H9 (cell line): ENCODE results near the gene NIM1K. TPM values are rescaled to one million over a fixed set of nuclear protein-coding genes. Genes with fewer than 3 reads are reported as not detected.
A peak's percentile ranks its signal among the peaks of the same experiment; 100 is the strongest.

Source experiments
- DNase-seq: peaks from one replicate; pipeline ENCODE4 v3.0.0-alpha.2; 2017
- H2AFZ ChIP-seq: one replicate; pipeline ENCODE4 v1.6.1; 2013; ENCODE audit warnings: mild to moderate bottlenecking, low read length, control low read depth, moderate library complexity
- H2AK5ac ChIP-seq: 2 replicates; pipeline ENCODE4 v1.6.1; 2013; ENCODE audit warnings: low read length, control low read depth, mixed read lengths; ENCODE audit not compliant: insufficient read length
- H2BK120ac ChIP-seq: one replicate; pipeline ENCODE4 v1.6.1; 2013; ENCODE audit warnings: low read depth, mild to moderate bottlenecking, low read length, control low read depth, inconsistent platforms; ENCODE audit not compliant: poor library complexity, severe bottlenecking
- H2BK12ac ChIP-seq: 2 replicates; pipeline ENCODE4 v1.6.1; 2013; ENCODE audit warnings: low read length, control low read depth, mixed read lengths, low read depth; ENCODE audit not compliant: insufficient read length
- H2BK15ac ChIP-seq: 2 replicates; pipeline ENCODE4 v1.6.1; 2013; ENCODE audit warnings: low read depth, low read length, control low read depth
- H2BK20ac ChIP-seq: one replicate; pipeline ENCODE4 v1.6.1; 2013; ENCODE audit warnings: low read depth, mild to moderate bottlenecking, low read length, control low read depth, inconsistent platforms; ENCODE audit not compliant: poor library complexity, severe bottlenecking
- H2BK5ac ChIP-seq: 2 replicates; pipeline ENCODE4 v1.6.1; 2013; ENCODE audit warnings: low read length, control low read depth, mixed read lengths; ENCODE audit not compliant: insufficient read length
- H3K14ac ChIP-seq: 2 replicates; pipeline ENCODE4 v1.6.1; 2013; ENCODE audit warnings: low read length, control low read depth; ENCODE audit not compliant: insufficient read depth
- H3K18ac ChIP-seq: 2 replicates; pipeline ENCODE4 v1.6.1; 2013; ENCODE audit warnings: low read depth, mild to moderate bottlenecking, mixed read lengths, low read length, control low read depth; ENCODE audit not compliant: insufficient read length
- H3K23ac ChIP-seq: 2 replicates; pipeline ENCODE4 v1.6.1; 2013; ENCODE audit warnings: low read length, control low read depth, mixed read lengths, low read depth; ENCODE audit not compliant: insufficient read length
- H3K23me2 ChIP-seq: 2 replicates; pipeline ENCODE4 v1.6.1; 2013; ENCODE audit warnings: low read depth, mild to moderate bottlenecking, mixed read lengths, low read length, control low read depth; ENCODE audit not compliant: insufficient read length, poor library complexity, severe bottlenecking
- H3K27ac ChIP-seq: 2 replicates; pipeline ENCODE4 v1.5.1; 2013; ENCODE audit warnings: low read length, control low read depth, mixed read lengths, low read depth; ENCODE audit not compliant: insufficient read length
- H3K27me3 ChIP-seq: 2 replicates; pipeline ENCODE4 v1.6.1; 2013; ENCODE audit warnings: low read length, control low read depth, inconsistent platforms; ENCODE audit not compliant: insufficient read depth
- H3K4ac ChIP-seq: 2 replicates; pipeline ENCODE4 v1.6.1; 2013; ENCODE audit warnings: low read depth, mild to moderate bottlenecking, control low read depth, inconsistent platforms, low read length, moderate library complexity
- H3K4me1 ChIP-seq: 2 replicates; pipeline ENCODE4 v1.6.1; 2013; ENCODE audit warnings: low read length, control low read depth, inconsistent platforms; ENCODE audit not compliant: insufficient read depth
- H3K4me2 ChIP-seq: 2 replicates; pipeline ENCODE4 v1.6.1; 2013; ENCODE audit warnings: low read length, control low read depth, mixed read lengths; ENCODE audit not compliant: insufficient read length, insufficient read depth
- H3K56ac ChIP-seq: 2 replicates; pipeline ENCODE4 v1.6.1; 2013; ENCODE audit warnings: low read depth, mild to moderate bottlenecking, mixed read lengths, low read length, control low read depth; ENCODE audit not compliant: insufficient read length
- H3K79me1 ChIP-seq: 2 replicates; pipeline ENCODE4 v1.6.1; 2013; ENCODE audit warnings: low read depth, mild to moderate bottlenecking, moderate library complexity, low read length, control low read depth, inconsistent platforms; ENCODE audit not compliant: insufficient read depth, poor library complexity, severe bottlenecking
- H3K79me2 ChIP-seq: 2 replicates; pipeline ENCODE4 v1.6.1; 2013; ENCODE audit warnings: low read length, control low read depth, inconsistent platforms; ENCODE audit not compliant: insufficient read depth
- H3K9ac ChIP-seq: 2 replicates; pipeline ENCODE4 v1.6.1; 2013; ENCODE audit warnings: low read length, control low read depth, mixed read lengths; ENCODE audit not compliant: insufficient read length; ENCODE audit errors: extremely low read depth
- H3K9me3 ChIP-seq: one replicate; pipeline ENCODE4 v1.6.1; 2013; ENCODE audit warnings: low read depth, low read length, inconsistent platforms; ENCODE audit not compliant: control insufficient read depth
- H3T11ph ChIP-seq: one replicate; pipeline ENCODE4 v1.6.1; 2013; ENCODE audit warnings: mild to moderate bottlenecking, low read length, control low read depth, inconsistent platforms
- H4K20me1 ChIP-seq: one replicate; pipeline ENCODE4 v1.6.1; 2013; ENCODE audit not compliant: control insufficient read depth, insufficient read length, insufficient read depth
- H4K5ac ChIP-seq: 2 replicates; pipeline ENCODE4 v1.6.1; 2013; ENCODE audit warnings: low read depth, mild to moderate bottlenecking, mixed read lengths, low read length, control low read depth; ENCODE audit not compliant: insufficient read length
- H4K8ac ChIP-seq: replicated peaks from 2 replicates; pipeline ENCODE4 v1.6.1; 2013; ENCODE audit warnings: low read length, control low read depth, mixed read lengths, low read depth; ENCODE audit not compliant: insufficient read length
- H4K91ac ChIP-seq: 2 replicates; pipeline ENCODE4 v1.6.1; 2013; ENCODE audit warnings: low read depth, mild to moderate bottlenecking, moderate library complexity, mixed read lengths, low read length, control low read depth; ENCODE audit not compliant: insufficient read length
- H3K27ac Mint-ChIP-seq, 3 experiments: 2 replicates in 2 of 3; 3 replicates in 1 of 3; pipeline ENCODE4 v1.8.0; 2020 to 2021; ENCODE audit warnings: mixed read lengths in 3 of 3, mild to moderate bottlenecking in 1 of 3, moderate library complexity in 1 of 3
- H3K27me3 Mint-ChIP-seq: 2 replicates; pipeline ENCODE4 v1.8.0; 2021; ENCODE audit warnings: low read depth, mild to moderate bottlenecking, moderate library complexity, mixed read lengths
- H3K36me3 Mint-ChIP-seq, 3 experiments: 2 replicates in 2 of 3; 3 replicates in 1 of 3; pipeline ENCODE4 v1.8.0; 2020 to 2021; ENCODE audit warnings: low read depth in 3 of 3, mixed read lengths in 3 of 3; ENCODE audit not compliant: insufficient read depth in 1 of 3
- H3K4me1 Mint-ChIP-seq, 2 experiments: 2 replicates each; pipeline ENCODE4 v1.8.0; 2020; ENCODE audit warnings: mixed read lengths in 2 of 2
- H3K4me3 Mint-ChIP-seq, 2 experiments: 2 replicates in 1 of 2; 3 replicates in 1 of 2; pipeline ENCODE4 v1.8.0; 2020 to 2021; ENCODE audit warnings: mild to moderate bottlenecking in 2 of 2, mixed read lengths in 2 of 2, moderate library complexity in 1 of 2
- H3K9me3 Mint-ChIP-seq, 2 experiments: 2 replicates in 1 of 2; 3 replicates in 1 of 2; pipeline ENCODE4 v1.8.0; 2020; ENCODE audit warnings: mild to moderate bottlenecking in 2 of 2, mixed read lengths in 2 of 2, moderate library complexity in 1 of 2
- WGBS: extraction: QIAGEN DNeasy Blood & Tissue Kit; methylation state at CpG from one replicate; pipeline ENCODE4 v1.1.7; 2013; ENCODE audit warnings: missing lambda C conversion rate, low lambda C conversion rate, mixed read lengths; ENCODE audit not compliant: insufficient read length; ENCODE audit errors: extremely low coverage; 5-methylcytosine and 5-hydroxymethylcytosine counted together
- total RNA-seq: library from RNA; stranded (reverse); gene quantifications from 2 replicates; pipeline ENCODE4 v1.2.1, GENCODE V29; 2021
- TF ChIP-seq, protein P1 (sequence below): fragments of 200-600 bp; sonication (generic); conservative IDR thresholded peaks from 3 replicates; pipeline ENCODE4 v1.8.0; 2021; ENCODE audit warnings: antibody characterized with exemption, mild to moderate bottlenecking

The NIM1K gene
- total RNA-seq, 1 experiment from 2014 or later, result 0.07 TPM

DNA sequence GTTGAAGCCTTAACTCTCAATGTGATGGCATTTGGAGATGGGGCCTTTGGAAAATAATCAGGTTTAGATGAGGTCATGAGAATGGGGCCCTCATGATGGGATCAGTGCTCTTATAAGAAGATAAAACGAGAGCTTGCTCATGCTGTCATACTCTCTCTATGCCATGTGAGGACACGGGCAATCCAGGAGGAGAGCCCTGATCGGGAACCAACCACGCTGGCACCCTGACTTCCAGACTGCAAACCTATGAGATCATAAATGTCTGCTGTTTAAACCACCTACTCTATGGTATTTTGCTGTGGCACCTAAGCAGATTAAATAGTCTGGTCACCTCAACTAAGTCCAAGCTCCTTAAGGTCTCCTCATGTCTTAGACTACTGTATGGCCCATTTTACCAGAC lies 111.2 kb downstream of the NIM1K start:
- Histone ChIP-seq H3K79me1 (peaks cover 6% of the 10 kb centered on the region), H3K23ac (no peak overlapping the region), H2BK12ac (no peak overlapping the region), H3K4me1 (peaks cover 5% of the 10 kb centered on the region; the same call in 1 of the 2 replicates), H3K56ac (no peak overlapping the region), H3K18ac (no peak overlapping the region), H4K5ac (no peak overlapping the region), H4K20me1 (peaks cover 2% of the 10 kb centered on the region), H2AK5ac (no peak overlapping the region), H3K79me2 (peaks cover 64% of the 10 kb centered on the region), H2AFZ (no peak overlapping the region), H2BK20ac (no peak overlapping the region), H3K23me2 (no peaks in the 10 kb centered on the region), H3K4ac (no peak overlapping the region), H3K27me3 (no peaks in the 10 kb centered on the region), H2BK15ac (no peak overlapping the region), H4K8ac (no peak overlapping the region), H3K27ac (no peak overlapping the region), H2BK120ac (no peak overlapping the region), H3K14ac (no peak overlapping the region), H4K91ac (no peak overlapping the region), H2BK5ac (no peak overlapping the region), H3T11ph (no peak overlapping the region), H3K9ac (no peak overlapping the region), H3K9me3 (no peaks in the 10 kb centered on the region), H3K4me2 (no peak overlapping the region)
- TF ChIP-seq, protein P1, sequence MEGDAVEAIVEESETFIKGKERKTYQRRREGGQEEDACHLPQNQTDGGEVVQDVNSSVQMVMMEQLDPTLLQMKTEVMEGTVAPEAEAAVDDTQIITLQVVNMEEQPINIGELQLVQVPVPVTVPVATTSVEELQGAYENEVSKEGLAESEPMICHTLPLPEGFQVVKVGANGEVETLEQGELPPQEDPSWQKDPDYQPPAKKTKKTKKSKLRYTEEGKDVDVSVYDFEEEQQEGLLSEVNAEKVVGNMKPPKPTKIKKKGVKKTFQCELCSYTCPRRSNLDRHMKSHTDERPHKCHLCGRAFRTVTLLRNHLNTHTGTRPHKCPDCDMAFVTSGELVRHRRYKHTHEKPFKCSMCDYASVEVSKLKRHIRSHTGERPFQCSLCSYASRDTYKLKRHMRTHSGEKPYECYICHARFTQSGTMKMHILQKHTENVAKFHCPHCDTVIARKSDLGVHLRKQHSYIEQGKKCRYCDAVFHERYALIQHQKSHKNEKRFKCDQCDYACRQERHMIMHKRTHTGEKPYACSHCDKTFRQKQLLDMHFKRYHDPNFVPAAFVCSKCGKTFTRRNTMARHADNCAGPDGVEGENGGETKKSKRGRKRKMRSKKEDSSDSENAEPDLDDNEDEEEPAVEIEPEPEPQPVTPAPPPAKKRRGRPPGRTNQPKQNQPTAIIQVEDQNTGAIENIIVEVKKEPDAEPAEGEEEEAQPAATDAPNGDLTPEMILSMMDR, result no peak
- Mint-ChIP-seq H3K4me3 (no peak overlapping the region), H3K4me1 (peaks cover 36 to 39% of the 10 kb centered on the region in 2 experiments), H3K36me3 (peaks cover 21 to 29% (median 23%) of the 10 kb centered on the region in 3 experiments; a peak in 6 of 7 replicates), H3K27me3 (no peaks in the 10 kb centered on the region), H3K27ac (peak overlapping the region in 1 of 3 experiments; percentile 92; a peak in 3 of 7 replicates), H3K9me3 (no peaks in the 10 kb centered on the region)
- no CpG with 5 or more reads among the region's 4 CpGs for whole genome bisulfite sequencing
- no peak for DNase-seq
